ENCODE data around the gene LRCH1.

The LRCH1 gene

DNA sequence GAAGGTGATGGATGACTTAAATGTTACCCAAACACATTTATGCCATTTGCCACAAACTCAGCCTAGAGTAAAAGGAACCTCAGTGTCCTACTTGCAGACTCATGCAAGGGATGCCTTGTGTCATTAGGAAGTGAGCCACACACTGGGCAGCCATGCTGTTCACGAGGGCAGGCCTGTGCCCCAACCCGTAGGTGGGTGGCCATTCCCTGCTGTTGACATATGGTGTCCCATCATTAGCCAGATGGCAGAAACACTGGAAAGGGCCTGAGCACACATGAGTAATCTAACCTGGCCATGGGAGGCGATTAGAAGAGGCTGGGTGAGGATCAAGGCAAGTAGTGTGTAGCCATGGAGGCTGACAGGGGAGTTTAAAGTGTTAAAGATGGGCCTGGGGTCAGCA lies 9.7 kb upstream of the LRCH1 start:
- TF ChIP-seq, protein P1, sequence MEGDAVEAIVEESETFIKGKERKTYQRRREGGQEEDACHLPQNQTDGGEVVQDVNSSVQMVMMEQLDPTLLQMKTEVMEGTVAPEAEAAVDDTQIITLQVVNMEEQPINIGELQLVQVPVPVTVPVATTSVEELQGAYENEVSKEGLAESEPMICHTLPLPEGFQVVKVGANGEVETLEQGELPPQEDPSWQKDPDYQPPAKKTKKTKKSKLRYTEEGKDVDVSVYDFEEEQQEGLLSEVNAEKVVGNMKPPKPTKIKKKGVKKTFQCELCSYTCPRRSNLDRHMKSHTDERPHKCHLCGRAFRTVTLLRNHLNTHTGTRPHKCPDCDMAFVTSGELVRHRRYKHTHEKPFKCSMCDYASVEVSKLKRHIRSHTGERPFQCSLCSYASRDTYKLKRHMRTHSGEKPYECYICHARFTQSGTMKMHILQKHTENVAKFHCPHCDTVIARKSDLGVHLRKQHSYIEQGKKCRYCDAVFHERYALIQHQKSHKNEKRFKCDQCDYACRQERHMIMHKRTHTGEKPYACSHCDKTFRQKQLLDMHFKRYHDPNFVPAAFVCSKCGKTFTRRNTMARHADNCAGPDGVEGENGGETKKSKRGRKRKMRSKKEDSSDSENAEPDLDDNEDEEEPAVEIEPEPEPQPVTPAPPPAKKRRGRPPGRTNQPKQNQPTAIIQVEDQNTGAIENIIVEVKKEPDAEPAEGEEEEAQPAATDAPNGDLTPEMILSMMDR (conservative IDR thresholded peaks at IDR 0.05; ENCODE audit: control insufficient read depth, insufficient read depth, low read depth, low read length), result no peak
- H3K4me3 ChIP-seq (ENCODE audit: control insufficient read depth, low read depth, low read length), result no peak overlapping the region
- no peak for DNase-seq (ENCODE audit: low read depth)

DNA sequence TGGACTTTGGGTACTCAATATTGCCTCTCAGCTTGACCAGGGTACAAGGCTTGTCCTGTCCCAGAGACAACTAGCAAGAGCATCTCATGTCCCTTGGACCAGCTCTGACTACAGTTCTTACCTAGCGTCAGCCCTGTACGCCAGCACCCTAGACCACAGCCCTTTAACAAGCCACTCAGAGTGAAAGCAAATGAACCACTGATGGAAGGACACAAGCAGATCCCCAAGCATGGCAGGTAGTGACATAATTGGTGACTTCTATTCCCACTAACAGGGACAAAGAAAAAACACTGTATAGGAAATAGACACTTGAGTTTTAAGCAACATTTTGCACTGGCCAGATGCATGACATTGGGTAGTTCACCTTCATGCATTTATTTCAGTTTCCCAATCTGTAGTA lies 8.8 kb upstream of the LRCH1 start:
- TF ChIP-seq, protein P1 (conservative IDR thresholded peaks at IDR 0.05; ENCODE audit: control insufficient read depth, insufficient read depth, low read depth, low read length), result no peak
- no peak for DNase-seq (ENCODE audit: low read depth)
- H3K4me3 ChIP-seq (ENCODE audit: control insufficient read depth, low read depth, low read length), result no peak overlapping the region

DNA sequence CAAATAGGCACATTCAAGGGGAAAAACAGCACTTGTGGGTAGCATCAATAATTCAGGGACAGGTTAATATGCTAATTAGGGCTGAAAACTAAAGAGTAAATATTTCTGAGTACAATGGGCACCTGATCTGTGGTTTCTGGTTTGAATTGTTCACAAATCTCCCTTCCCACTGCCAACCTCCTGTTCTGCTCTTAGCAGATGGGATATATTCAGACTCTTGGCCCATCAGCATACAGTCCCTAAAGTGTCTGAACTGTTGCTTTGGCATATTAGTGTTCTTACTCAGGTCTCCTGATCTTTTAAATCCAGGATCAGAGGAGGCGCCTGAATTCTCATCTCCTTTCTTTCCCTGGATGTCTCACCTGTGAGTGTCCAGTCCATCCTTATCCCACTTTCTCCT lies 8.2 kb upstream of the LRCH1 start:
- TF ChIP-seq, protein P1 (conservative IDR thresholded peaks at IDR 0.05; ENCODE audit: control insufficient read depth, insufficient read depth, low read depth, low read length), result no peak
- H3K4me3 ChIP-seq (ENCODE audit: control insufficient read depth, low read depth, low read length), result no peak overlapping the region
- no peak for DNase-seq (ENCODE audit: low read depth)

DNA sequence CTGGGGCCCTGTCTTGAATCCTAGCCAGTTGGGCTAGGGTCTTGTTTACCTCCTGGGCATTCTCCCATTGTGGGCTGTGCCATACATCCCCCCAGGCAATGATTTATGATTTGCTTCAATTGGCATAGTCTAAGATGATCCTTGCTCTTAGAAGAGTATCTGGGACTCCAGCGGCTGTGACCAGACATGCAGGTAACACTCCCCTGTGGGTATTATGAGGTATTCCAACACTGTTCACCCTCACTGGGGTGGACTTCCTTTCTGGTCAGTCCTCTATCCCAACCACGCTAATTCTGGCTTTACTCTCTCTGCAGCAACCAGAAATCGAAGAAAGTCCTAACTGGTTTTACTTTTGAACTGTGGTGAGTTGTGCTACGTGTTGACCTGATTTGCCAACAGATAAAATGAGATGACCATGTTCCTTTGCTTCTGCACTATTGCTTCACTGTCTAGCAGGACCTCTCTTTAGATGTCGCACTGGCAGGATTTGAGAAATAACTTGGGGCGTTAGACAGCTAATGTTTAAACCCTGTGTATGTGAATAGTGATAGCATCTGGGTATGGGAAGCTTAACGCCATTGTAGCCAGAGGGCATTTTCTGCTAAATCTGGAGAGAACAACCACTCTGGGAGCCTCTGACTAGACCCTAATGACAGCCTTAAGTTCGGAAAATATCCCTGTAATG lies 6.7 kb upstream of the LRCH1 start:
- no peak for DNase-seq (ENCODE audit: low read depth)
- no peak overlapping the region for H3K4me3 ChIP-seq (ENCODE audit: control insufficient read depth, low read depth, low read length)
- TF ChIP-seq, protein P1 (conservative IDR thresholded peaks at IDR 0.05; ENCODE audit: control insufficient read depth, insufficient read depth, low read depth, low read length), result no peak

DNA sequence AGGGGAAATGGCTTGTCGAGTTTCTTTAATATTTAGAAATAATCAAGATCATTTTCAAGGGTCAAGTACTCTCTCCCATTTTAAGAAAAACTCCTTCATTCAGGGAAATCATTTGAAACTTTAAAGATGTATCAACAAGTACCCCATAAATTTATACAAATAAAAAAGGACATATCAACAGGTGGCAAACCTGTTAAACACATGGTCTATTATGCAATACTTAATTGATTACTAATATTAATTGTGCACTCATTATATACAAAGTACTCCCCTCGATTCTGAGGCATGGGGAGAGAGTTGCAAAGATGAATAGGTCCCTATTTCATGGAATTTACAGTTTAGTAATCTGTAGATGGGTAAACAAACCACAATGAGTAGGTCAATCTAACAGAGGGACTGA lies 2.1 kb upstream of the LRCH1 start:
- H3K4me3 ChIP-seq (ENCODE audit: control insufficient read depth, low read depth, low read length), result no peak overlapping the region
- no peak for DNase-seq (ENCODE audit: low read depth)
- TF ChIP-seq, protein P1 (conservative IDR thresholded peaks at IDR 0.05; ENCODE audit: control insufficient read depth, insufficient read depth, low read depth, low read length), result no peak

DNA sequence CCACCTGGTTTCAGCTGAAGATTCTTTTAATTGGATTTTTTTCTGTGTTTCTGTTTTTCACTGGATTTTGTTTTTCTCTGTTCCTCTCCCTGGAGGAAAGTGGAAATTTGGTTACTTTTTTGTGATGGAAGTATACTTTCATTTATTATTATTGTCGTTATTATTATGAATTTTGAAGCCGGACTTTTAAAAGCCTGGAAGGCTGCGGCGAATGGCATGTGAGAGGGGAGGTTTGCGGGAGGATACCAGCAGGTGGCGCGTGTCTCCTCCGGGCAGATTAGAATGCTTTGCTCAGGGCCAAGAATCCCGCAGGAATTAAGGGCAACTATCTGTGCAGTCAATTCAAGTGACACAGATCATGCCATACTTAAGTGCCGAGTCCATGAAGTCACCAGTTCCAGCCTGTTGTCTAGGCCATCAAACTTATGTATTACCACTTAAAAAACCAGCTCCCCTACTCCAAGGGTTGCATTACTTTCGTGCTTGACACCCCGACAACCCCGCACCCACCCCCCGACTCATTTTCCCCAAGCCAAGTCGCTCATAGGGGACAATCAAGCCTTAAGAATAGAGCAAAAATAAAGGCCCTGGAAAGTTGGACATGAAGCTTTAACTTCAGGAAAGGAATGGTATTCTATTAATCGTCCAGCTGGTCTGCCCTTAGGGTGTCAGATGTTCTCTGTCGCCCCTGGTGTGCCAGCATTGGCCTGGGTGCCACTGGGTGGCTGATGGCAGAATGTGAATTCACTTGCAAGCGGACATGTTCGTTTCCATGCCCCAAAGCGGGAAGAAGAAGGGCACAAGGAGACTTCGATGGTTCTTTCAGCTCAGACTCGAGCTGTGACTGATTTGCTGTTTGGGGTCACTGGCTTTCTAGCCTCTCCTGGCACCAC lies 1.3 kb upstream of the LRCH1 start:
- peak; percentile 73 for DNase-seq (ENCODE audit: low read depth)
- H3K4me3 ChIP-seq (ENCODE audit: control insufficient read depth, low read depth, low read length), result no peak overlapping the region
- TF ChIP-seq, protein P1 (conservative IDR thresholded peaks at IDR 0.05; ENCODE audit: control insufficient read depth, insufficient read depth, low read depth, low read length), result peak; percentile 88

Data from fibroblast of mammary gland (primary cell).